Measurements from ENCODE around the gene AADACL4. TPM values are rescaled to one million over a fixed set of nuclear protein-coding genes. Genes with fewer than 3 reads are reported as not detected.

AADACL4 gene
- total and polyA plus RNA-seq, 2 experiments from 2014 or later = not detected

DNA sequence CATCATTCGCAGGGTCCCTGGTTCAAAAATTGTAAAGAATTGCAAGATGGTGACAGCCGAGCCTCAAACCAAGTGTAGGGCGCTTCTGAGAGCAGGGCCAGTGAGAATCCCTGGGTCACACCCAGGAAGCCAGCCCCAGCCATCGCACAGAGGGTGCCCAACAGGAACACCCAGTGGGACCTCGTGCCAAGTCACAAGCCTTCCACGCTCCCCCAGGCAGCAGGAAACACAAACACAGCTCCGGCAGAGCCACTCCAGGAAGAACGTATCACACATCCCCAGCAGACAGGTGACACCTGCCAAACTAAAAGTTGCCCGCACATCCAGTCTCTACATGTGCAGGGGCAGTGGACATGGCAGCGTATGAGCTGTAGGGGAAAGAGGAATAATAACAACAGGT lies 46.1 kb upstream of the AADACL4 start:
- Histone ChIP-seq H3K27me3 (no peaks in the 10 kb centered on the region), H3K36me3 (no peaks in the 10 kb centered on the region), H3K4me3 (no peak overlapping the region), H3K9me3 (ENCODE audit: low read depth) (no peaks in the 10 kb centered on the region), H3K27ac (no peak overlapping the region), H3K4me1 (ENCODE audit: low read depth) (peaks cover 6% of the 10 kb centered on the region)
- TF ChIP-seq, protein P1, sequence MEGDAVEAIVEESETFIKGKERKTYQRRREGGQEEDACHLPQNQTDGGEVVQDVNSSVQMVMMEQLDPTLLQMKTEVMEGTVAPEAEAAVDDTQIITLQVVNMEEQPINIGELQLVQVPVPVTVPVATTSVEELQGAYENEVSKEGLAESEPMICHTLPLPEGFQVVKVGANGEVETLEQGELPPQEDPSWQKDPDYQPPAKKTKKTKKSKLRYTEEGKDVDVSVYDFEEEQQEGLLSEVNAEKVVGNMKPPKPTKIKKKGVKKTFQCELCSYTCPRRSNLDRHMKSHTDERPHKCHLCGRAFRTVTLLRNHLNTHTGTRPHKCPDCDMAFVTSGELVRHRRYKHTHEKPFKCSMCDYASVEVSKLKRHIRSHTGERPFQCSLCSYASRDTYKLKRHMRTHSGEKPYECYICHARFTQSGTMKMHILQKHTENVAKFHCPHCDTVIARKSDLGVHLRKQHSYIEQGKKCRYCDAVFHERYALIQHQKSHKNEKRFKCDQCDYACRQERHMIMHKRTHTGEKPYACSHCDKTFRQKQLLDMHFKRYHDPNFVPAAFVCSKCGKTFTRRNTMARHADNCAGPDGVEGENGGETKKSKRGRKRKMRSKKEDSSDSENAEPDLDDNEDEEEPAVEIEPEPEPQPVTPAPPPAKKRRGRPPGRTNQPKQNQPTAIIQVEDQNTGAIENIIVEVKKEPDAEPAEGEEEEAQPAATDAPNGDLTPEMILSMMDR (IDR thresholded peaks at IDR 0.05; ENCODE audit: low read depth, low read length) = no peak
- DNase-seq (ENCODE audit: low read depth in 1 of 2, low spot score in 1 of 2) = no peak

DNA sequence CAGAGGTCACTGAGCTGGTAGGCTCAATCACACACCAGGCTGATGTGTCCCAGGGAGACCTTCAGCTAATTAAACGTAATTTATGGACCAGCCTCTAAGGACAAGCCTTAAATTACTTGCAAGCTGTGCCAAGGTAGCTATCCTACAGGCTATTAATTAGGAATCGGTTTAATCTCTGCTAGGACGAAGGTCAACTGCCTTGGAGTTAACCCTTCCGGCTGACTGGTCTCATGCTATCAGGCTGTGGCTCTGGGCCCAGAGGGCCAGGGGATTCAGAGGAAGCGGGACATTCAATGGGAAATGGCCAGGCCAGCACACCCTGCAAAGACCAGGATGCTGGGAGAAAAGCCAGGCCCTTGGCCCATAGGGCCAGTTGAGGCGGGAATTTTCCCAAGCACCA lies 44.9 kb upstream of the AADACL4 start:
- H3K9me3 ChIP-seq (ENCODE audit: low read depth) = no peaks in the 10 kb centered on the region
- TF ChIP-seq, protein P1 (IDR thresholded peaks at IDR 0.05; ENCODE audit: low read depth, low read length) = no peak
- no peak overlapping the region for H3K4me3 ChIP-seq
- H3K27me3 ChIP-seq = no peaks in the 10 kb centered on the region
- no peak for DNase-seq (ENCODE audit: low read depth in 1 of 2, low spot score in 1 of 2)
- H3K36me3 ChIP-seq = no peaks in the 10 kb centered on the region
- no peak overlapping the region for H3K27ac ChIP-seq
- peaks cover 6% of the 10 kb centered on the region for H3K4me1 ChIP-seq (ENCODE audit: low read depth)

DNA sequence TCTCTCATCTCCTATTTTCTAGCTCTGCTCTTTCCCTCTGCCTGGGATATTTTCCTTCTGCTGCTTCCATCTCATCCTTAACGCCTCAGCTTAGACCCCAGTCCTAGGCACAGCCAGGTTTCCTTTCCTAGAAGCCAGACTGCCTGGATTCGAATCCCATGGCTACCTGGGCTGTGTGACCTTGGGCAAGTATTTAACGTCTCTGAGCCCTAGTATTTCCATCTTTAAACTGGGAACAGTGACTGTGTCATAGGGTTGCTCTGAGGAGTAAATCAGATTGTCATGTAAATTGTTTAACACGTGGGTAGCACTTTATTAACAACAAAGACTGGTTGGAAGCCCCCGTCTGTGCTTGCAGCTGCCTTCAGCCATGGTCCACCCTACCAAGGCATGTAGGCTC lies 44.2 kb upstream of the AADACL4 start:
- H3K27me3 ChIP-seq = no peaks in the 10 kb centered on the region
- no peak for DNase-seq (ENCODE audit: low read depth in 1 of 2, low spot score in 1 of 2)

DNA sequence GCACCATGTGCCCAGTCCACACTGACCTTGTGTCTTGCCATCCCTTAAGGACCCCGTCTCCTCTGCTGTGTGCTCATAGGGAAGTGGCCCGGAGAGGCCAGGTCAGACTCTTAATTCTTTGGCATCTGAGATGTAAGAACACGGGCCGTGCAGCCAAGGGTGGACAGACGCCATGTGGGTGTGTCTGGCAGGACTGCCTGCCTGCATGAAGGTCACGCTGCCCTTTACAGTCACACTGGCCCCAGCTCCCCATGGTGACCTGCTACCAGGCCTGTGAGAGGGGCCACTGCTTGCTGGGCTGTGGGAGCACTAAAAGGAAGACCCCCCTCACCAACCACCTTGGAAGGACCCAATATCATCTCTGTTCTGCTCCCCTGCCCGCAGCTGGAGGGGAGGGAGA lies 43.5 kb upstream of the AADACL4 start:
- H3K27ac ChIP-seq = no peak overlapping the region
- TF ChIP-seq, protein P1 (IDR thresholded peaks at IDR 0.05; ENCODE audit: low read depth, low read length) = no peak
- no peaks in the 10 kb centered on the region for H3K27me3 ChIP-seq
- no peaks in the 10 kb centered on the region for H3K9me3 ChIP-seq (ENCODE audit: low read depth)
- H3K4me1 ChIP-seq (ENCODE audit: low read depth) = peaks cover 6% of the 10 kb centered on the region
- H3K4me3 ChIP-seq = no peak overlapping the region
- H3K36me3 ChIP-seq = no peaks in the 10 kb centered on the region
- DNase-seq (ENCODE audit: low read depth in 1 of 2, low spot score in 1 of 2) = no peak

More for the DNA sequence above, 44.2 kb upstream of the AADACL4 start:
- Histone ChIP-seq H3K36me3 (no peaks in the 10 kb centered on the region), H3K9me3 (ENCODE audit: low read depth) (no peaks in the 10 kb centered on the region), H3K4me3 (no peak overlapping the region), H3K4me1 (ENCODE audit: low read depth) (peaks cover 6% of the 10 kb centered on the region), H3K27ac (no peak overlapping the region)
- TF ChIP-seq, protein P1 (IDR thresholded peaks at IDR 0.05; ENCODE audit: low read depth, low read length) = no peak

DNA sequence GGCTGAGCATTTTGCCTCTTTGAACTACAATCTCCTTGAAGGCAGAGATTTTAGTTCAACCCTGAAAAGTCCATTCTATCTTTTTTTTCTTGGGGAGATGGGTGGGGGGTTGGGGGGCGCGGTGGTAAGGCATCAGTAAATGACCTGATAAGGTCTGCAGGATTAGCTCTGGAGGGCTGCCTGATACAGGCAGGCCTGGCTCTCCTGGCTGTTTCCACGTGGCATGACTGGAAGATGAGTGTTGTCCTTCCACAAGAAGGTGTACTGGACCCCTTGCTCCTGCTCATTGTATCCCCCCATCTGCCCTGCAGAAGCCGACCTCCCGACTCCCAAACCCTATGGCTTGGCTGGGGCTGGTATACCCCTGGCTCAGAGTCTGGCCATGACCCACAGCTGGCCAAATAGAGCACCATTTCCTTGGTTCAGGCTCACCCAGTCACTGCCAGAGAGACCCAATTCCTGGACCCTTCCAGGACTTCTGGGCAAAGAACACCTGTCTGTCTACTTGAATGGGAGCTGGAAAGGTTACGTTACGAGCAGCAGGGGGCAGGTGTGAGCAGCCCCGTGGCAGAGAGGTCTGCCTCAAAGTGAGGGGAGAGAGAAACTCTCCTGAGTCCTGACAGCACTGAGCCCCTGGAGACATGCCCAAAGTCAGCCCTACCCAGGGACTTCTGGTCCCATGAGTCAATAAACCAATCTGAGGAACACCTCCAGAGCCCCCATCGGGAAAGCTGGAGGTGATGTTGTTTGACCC lies 42.8 kb upstream of the AADACL4 start:
- no peak overlapping the region for H3K27ac ChIP-seq

More for the DNA sequence above, 42.8 kb upstream of the AADACL4 start:
- Histone ChIP-seq H3K4me3 (no peak overlapping the region), H3K9me3 (ENCODE audit: low read depth) (no peaks in the 10 kb centered on the region), H3K36me3 (no peaks in the 10 kb centered on the region), H3K27me3 (no peaks in the 10 kb centered on the region), H3K4me1 (ENCODE audit: low read depth) (peaks cover 4% of the 10 kb centered on the region)
- TF ChIP-seq, protein P1 (IDR thresholded peaks at IDR 0.05; ENCODE audit: low read depth, low read length) = peak; percentile 58
- peak; percentile 40 to 65 for DNase-seq (ENCODE audit: low read depth in 1 of 2, low spot score in 1 of 2)

Measured in cardiac muscle cell (in vitro differentiated cells and primary cell).